Endometrial microvascular endothelial cells (primary cell): Measurements from ENCODE around the gene P3H1. TPM values are rescaled to one million over a fixed set of nuclear protein-coding genes. Genes with fewer than 3 reads are reported as not detected.
"Not testable (repeated sequence)": the region's sequence is repeated elsewhere in the genome, so short reads cannot be mapped to it uniquely, and the experiment has no call there.

Source experiments
- in situ Hi-C: cut with HindIII; loops from 2 replicates; pipeline ENCODE4 v1.10.0; 2017; ENCODE audit warnings: low sequenced_read_pairs, low pct_unique_long_range_greater_than_20kb; ENCODE audit errors: inconsistent ontology term
- total RNA-seq: library from RNA; depleted of rRNA; stranded (reverse); fragments of >200 nt; gene quantifications from one replicate; pipeline ENCODE4 v1.2.3, GENCODE V29; 2015; ENCODE audit errors: inconsistent ontology term

P3H1 gene
- total RNA-seq, 1 donor from 2014 or later, result 111 TPM

DNA sequence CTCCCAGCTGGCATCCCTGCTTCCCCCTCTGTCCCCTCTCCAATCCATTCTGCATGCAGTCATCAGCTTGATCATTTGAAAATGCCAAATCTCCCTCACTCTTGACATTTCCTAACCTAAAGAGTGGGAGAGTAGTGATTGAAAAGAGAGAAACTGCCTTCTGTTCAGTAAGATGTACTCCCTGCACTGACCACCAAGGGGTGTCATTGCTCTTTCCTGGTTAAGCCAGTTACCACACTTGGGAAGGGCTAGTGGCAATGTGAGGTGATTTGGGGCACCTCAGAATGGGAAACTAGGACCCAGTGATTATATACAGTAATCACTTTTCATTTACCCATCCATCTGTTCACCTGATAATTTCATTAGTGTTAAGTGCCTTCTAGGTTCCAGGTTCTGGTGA is 11.0 kb upstream of the P3H1 start:
- in situ Hi-C loops, result no loop called here

DNA sequence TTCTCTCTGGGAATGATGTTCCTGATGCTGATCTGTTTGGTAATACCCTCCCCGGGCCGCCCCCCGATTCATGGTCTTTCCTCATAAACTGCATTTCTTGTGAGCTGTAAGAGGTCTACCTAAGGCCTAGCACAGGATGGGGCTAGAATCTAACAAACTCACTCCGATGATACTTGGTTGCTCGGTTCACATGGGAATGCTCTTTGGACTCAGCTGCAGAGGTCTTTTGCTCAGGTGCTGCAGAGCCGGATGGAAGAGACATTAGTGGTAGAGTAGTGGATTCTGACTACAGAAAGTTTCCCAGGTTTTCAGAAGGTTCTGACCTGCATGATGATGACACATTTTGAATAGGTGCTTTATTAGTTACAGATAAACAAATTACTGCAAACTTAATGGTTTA is 9.7 kb upstream of the P3H1 start:
- in situ Hi-C loops, result no loop called here

DNA sequence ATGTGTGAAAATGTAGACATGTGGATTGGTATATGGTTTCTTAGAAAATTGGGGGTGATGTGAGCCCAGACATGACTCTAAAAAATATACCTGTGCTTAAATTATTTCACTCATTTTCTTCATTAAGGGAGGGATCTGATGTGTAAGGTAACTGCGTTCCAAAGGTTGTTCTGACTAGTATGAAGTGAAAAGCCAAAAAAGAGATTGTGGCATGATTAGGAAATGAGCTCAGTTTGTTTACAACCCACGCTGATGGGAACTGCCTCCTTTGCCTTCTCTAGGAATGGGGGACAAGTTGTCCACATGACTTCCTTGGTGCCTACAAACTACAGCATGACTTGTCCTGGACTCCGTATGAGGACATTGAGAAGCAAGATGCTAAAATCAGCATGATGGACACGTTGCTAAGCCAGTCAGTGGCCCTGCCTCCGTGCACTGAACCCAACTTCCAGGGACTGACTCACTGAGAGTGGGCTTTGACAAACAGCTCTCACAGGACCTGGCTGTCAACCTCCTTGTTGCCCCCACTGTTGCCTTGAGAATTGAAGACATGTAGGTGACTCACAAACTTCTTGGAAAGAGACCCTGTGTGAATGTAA is 8.2 kb upstream of the P3H1 start:
- in situ Hi-C loops, result no loop called here

DNA sequence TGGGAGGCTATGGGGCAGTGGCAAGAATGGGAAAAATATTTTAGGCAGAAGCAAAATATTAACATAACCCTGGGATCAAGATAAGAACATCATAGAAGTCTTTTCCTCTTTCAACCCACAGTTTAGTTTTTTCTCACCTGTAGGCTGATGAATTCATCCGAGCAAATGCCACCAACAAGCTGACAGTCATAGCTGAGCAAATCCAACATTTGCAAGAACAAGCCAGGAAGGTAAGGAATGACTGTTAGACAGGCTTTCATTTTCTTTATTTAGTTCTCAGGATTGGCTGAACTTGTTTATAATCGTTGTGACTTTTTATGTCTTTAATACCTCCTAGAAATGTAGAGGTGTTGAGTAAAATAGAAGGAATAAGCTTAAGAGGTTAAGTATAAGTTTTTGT is 6.6 kb upstream of the P3H1 start:
- in situ Hi-C loops, result no loop called here

DNA sequence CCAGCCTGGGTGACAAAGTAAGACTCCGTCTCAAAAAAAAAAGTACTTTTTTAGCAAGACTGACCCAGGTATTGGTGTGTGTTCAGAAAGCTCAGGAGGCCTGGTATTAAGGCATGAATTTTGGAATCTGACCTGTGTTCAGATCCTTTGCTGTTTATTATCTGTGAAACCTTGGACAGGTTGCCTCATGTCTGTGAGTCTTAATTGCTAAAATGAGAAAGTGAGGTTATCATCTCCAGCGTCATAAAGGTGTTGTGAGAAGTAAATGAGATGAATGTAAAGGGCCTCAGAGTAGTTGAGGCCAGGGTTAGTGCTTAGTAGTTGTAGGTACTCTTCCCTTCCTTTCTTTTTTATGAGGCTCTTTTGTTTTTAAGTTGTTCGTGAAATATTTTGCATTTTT is 3.0 kb upstream of the P3H1 start:
- in situ Hi-C loops, result no loop called here

DNA sequence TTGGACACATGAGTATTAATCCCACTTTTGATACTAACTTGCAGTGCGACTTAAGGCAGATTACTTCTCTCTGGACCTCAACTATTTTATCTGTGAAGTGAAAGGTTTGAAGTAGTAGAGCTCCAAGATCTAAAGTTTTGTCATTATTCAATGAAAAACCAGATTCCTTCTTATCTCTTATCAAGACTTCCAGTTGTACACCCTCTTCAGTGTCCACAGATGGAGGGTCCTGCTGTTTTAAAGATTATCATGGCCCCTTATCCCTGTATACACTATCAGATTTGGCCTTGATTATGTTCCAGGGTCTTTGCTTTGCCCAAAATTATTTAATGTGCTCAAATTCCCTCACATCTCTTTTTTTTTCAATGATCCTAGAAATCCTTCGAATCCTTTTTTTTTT is 1.3 kb upstream of the P3H1 start:
- in situ Hi-C loops, result no loop called here

DNA sequence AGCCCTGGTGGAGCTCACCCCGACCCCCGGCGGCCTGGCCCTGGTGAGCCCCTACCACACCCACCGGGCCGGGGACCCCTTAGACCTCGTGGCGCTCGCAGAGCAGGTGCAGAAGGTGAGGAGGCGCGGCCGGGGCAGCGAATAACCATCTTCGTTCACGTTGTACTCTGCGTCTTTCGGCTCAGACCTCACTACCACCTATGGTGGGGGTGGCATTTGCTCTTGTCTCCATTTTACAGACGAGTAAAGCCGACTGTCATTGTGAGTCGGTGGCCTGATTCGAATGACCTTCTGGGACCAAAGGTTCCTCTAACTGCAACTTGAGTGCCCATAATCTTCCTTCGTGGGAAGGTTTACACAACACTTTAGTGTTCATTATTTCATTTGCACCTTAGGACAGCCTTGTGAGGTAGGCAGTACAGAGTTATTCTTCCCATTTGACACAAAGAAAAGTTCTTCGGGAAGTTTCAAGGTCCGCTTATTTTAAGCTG is 727 bp upstream of the P3H1 start:
- in situ Hi-C loops, result no loop called here

DNA sequence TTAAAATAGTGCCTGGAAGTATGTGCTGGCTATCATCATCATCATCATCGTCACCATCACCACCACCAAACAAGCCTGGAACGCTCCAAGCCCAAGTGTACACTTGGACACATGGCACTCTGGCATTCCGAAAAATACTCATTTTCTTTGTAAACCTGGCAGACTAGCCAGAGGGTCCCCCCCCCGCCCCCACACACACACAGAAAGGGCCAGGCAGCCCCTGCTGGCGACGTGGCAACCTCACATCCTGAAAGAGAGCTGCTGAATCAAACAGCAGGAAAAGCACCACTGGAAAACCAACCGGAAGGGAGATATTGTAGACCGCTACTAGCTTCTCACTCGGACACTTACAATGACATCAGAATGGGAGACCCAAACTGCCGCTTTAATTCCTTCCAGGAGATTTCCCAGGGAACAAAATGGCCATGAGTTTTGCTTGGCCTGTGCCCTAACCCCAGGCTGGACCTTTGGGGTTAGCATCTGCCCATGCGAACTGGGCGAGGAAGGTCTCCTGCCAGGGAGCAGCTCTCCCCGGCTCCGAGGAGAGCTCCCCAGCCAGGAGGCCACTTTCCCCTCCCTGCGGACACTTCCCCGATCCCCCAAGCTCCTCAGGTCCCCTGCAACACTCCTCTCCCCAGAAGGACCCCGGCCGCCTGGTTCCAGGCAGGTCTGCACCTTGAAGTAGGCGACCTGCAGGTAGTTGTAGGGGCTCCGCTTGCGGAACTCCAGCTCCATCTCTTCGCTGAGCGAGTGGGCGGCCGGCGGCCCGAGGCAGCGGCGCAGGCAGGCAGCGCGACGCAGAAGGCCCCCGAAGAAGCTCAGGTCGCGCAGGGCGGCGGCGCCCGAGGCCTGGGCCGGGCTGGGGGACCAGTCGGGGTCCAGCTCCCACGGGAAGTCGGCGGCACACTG is 742 bp downstream of the P3H1 start:
- in situ Hi-C loops, result no loop called here

DNA sequence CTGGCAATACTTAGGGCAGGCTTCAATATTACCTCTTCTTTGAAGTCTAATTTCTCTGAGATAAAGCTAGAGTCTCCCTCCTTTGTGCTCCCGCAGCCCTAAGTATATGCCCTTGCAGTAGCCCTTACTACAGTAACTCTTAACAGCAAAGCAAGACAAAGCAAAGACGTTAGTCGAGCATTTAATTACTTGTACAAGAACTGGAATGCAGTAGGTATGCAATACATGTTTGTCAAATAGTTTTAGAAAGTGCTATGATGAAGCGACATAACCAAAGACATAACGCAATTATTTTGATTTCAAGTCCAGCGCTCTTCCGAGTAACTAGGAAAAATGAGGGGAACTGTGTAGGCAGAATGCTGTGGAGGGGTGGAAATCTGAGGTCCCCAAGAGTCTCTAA is 1.6 kb downstream of the P3H1 start:
- in situ Hi-C loops, result no loop called here

DNA sequence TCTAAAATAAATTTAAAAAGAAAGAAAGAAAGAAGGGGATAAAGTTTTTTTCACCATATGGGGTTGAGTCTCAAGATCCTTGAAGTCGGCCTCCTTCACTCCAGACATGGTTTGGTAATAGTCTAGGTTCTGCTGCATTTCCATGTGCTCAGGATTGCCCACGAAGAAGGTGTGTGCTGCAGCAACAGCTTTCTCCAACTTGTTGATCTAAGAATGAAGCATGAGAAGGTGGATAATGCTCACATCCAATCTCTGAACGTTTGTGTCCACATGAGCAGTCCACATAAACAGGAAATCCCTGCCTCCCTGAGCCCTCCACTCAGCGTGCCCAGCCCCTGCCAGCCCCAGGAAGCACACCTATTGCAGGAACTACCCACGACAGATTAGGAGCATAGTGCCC is 4.6 kb downstream of the P3H1 start:
- in situ Hi-C loops, result no loop called here

DNA sequence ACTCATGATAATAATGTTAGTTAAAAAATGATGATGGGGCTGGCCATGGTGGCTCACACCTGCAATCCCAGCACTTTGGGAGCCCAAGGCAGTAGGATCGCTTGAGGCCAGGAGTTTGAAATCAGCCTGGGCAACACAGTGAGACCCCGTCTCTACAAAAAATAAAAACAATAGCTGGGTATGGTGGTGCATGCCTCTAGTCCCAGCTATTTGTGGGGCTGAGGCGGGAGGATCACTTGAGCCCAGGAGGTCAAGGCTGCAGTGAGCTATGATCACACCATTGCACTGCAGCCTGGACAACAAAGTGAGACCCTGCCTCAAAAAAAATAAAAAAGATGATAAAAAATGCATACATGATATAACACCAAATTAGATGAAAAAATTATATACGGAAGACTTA is 5.3 kb downstream of the P3H1 start:
- in situ Hi-C loops, result no loop called here

DNA sequence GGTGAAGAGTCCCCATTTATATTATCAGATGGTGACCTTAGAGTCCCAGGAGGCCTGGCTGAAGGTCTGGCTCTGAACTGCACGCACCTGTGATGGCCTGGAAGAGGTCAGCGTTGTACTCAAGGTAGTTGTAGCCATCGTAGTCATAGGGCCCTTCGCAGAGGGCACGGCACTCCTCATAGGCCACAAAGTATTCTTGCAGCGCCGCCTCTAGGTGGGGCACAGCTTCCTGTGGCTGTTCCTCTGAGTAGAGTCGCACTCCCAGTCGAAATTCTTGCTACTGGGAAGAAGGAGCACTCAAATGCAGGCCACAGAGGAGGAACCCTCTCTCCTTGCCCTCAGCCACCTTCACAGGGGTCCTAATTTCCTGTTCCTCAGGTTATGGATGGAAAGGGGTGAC is 7.7 kb downstream of the P3H1 start:
- in situ Hi-C loops, result no loop called here

DNA sequence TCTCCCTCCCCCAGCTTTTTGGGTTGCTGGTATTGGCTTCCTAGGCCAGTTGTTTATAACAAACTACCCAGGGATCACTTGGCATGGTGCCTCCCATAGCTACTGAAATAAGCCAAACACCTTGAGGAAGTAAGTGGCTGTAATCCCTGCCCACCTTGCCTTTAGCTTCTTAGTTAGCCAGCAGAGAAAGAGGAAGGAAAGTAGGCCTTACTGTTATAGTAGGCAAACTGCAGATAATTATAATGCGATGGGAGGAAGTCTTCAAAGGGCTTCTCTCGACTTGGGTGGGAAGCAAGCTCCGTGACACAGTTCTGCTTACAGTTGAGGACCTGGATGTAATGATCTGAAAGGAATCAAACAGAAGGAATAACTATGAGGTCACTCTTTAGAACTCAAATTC is 8.2 kb downstream of the P3H1 start:
- in situ Hi-C loops, result no loop called here

DNA sequence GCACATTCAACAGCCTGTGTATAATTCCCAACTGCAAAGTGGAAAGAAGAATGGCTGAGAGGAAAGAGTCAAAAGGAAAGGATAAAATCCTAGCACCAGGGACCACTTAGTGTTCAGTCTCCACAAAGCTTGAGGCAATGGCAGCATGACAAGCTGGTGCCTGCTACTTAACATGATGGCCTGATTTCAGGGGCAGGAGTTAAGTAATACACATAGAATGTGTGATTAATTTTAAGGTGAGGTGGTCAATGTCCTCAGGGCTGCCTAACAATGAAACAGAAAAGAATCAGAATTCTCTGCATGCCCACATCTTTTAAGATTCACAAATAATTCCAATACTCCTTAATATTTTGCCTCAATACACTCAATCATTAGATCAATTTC is 8.9 kb downstream of the P3H1 start:
- in situ Hi-C loops, result no loop called here

DNA sequence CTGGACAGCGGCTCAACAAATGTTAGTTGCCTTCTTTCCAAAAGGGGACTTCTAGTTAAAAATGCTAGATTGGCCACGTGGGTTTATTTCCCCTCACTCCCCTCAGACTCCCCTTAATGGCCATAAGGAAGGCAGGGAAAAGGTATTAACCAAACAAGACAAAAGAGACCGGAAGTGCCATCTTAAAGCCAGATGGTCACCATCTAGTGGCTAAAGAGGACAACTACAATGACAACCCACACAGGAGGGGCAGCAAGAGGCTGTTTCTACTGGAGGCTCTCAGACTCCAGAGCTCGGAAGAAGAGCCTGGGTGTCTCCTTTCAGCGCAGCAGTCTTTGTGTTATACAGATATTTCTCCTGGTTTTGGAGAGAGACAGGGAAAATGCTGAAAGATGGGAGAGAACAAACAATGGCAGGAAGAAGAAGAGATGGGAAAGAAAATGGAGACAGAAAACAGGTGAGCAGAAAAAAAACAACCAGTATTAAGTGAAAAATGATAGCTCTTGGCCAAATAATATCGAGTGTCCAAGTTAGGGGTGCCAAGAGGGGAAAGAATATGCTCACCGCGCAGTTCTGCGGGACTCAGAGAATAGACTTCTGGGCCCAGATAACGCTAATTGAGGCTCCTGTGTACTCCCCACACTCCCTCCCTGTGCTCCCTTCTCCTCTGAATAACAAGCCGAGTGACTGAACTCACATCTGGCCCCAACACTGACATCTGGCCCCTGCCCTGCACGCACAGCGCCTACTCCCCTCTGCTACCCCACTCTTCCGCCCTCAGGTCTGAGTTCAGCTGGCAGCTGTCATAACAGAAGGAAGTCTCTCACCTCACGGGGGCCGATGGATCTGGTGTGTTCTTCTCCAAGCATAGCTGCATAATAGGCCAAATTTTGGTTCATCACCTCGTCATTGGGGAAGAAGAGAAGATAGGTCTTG is 9.6 kb downstream of the P3H1 start:
- in situ Hi-C loops, result no loop called here

DNA sequence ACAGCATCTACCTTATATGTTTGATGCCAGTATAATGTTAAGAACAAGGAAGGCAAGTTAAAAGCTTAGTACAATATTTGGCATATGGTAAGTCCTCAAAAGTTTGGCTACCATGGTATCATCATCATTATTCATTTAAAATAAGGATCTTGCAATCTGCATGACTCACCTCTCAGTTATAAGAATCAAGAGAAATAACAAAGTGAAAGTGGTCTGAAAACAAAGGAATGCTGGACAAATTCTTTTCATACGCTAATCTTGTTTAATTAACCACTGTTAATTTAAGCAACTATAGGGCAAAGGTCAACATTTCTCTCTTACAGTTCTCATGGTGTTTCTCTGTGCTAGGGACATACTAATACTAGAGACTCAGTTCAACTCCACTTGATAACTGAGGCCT is 13.8 kb downstream of the P3H1 start:
- in situ Hi-C loops, result no loop called here

DNA sequence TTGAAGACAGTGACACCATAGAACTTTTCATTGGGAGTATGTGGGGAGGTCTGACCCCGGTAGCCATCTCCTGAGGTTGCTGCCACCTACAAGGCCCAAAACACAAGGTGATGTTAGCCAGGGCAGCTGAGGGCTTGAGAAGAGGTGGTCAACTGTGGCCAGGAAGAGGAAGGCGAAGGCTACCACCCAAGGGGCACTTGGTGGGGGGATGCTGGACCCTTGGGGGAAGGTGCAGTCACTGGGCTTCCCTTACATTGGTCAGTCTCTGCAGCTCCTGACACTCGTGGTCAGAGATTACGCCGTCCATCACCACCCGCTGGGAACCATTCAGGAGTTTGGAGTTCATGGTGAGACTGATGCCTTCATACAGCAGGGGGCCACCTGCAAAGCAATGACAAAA is 14.5 kb downstream of the P3H1 start:
- in situ Hi-C loops, result no loop called here

DNA sequence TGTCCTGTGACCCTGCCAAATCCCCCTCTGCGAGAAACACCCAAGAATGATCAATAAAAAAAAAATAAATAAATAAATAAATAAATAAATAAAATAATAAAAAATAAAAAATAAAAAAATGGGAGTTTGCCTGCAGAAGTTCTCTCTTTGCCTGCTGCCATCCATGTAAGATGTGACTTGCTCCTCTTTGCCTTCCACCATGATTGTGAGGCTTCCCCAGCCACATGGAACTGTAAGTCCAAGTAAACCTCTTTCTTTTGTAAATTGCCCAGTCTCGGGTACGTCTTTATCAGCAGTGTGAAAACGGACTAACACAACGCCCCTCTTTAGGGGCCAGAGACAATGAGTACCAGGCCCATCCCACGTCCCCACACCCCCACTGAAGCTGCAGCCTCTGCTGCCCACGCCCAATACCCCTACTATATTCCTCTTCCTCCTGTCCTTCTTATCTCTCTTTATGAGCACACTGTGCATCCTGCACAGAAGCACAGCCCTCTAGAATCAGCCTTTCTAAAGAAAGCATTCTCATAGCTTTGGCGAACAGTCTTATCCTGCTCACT is 15.2 kb downstream of the P3H1 start:
- in situ Hi-C loops, result not testable (repeated sequence)

DNA sequence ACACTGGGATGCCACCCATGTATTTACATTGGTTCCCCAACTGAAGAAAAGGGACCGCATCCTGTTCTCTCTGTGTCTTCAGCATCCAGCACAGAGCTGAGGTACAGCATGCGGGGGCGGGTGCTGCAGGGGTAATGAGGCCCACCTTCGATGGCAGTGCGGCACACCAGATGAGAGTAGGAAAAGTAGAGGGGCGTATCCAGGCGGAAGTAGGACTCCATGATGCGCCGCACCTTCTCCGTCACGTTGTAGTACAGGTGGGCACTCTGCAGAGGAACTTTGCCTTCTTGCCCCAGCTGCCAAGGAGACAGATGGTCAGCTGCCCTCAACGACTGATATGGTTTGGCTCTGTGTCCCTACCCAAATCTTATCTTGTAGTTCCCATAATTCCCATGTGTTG is 16.8 kb downstream of the P3H1 start:
- in situ Hi-C loops, result no loop called here
